GM12864 (cell line): Measurements from ENCODE around the gene BCOR.

Source experiments
- DNase-seq: peaks from one replicate; pipeline ENCODE4 v3.0.0-alpha.2; 2011; ENCODE audit warnings: low read depth
- H3K4me3 ChIP-seq: 2 replicates; pipeline ENCODE4 v1.5.1; 2011; ENCODE audit warnings: mild to moderate bottlenecking, low read depth, low read length, control low read depth
- TF ChIP-seq, protein P1 (sequence below): IDR thresholded peaks from 2 replicates; pipeline ENCODE4 v1.5.1; 2011; ENCODE audit warnings: low read depth, mild to moderate bottlenecking, moderate library complexity, low read length, control low read depth, inconsistent platforms; ENCODE audit errors: missing control alignments

BCOR gene

DNA sequence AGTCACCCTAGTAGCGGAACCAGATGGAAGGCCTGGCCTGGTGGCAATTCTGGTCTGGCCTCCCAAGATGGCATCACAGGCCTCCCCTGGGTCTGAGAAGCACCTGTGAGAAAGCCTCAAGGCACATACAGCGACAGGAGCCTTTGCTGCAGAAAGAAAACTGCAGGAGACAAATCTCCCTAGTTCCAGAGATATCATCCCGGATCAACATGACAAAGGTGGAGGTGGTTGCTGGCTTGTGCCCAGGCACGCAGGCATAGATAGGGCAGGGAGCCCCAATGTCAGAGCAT lies 93.6 kb downstream of the BCOR start:
- DNase-seq = no peak
- no peak overlapping the region for H3K4me3 ChIP-seq
- TF ChIP-seq, protein P1, sequence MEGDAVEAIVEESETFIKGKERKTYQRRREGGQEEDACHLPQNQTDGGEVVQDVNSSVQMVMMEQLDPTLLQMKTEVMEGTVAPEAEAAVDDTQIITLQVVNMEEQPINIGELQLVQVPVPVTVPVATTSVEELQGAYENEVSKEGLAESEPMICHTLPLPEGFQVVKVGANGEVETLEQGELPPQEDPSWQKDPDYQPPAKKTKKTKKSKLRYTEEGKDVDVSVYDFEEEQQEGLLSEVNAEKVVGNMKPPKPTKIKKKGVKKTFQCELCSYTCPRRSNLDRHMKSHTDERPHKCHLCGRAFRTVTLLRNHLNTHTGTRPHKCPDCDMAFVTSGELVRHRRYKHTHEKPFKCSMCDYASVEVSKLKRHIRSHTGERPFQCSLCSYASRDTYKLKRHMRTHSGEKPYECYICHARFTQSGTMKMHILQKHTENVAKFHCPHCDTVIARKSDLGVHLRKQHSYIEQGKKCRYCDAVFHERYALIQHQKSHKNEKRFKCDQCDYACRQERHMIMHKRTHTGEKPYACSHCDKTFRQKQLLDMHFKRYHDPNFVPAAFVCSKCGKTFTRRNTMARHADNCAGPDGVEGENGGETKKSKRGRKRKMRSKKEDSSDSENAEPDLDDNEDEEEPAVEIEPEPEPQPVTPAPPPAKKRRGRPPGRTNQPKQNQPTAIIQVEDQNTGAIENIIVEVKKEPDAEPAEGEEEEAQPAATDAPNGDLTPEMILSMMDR = no peak

DNA sequence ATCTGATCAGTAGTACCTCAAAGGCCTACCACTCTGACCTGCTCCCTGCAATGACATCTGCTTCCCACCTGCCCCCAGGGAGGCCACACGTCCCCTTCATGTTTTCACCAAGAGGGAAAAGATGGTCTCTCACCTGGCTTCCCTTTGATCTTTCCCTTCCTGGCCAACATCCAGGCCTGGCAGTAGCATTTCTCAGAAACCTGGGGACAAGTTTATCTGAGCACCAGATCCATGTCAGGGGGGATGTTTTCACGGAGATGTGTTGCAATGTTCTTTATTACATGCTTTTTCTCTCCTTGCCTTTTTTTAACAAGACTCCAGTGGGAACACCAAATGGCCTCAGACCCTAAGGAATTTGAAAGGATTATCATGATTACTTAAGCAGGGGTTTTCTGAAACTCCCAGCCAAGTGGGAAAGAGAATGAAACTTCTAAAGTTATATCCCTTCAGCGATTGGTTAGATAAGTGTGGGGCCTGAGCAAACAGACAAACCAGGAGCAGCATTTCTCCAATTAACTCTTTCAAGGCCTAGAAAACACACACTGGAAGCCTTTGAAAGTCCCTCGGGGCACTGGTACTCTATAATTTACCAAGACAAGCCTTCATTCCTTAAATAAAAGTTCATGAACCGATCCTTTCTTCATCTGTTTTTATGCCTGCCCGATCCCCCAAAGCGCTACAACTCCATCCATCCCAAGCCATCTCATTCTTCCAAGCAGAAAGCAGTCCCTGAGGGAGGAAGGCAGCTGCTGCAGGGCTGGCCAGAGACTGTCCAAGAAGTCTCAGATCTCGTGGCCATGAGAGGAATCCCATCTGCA lies 94.1 kb downstream of the BCOR start:
- TF ChIP-seq, protein P1 = no peak
- H3K4me3 ChIP-seq = no peak overlapping the region
- no peak for DNase-seq

DNA sequence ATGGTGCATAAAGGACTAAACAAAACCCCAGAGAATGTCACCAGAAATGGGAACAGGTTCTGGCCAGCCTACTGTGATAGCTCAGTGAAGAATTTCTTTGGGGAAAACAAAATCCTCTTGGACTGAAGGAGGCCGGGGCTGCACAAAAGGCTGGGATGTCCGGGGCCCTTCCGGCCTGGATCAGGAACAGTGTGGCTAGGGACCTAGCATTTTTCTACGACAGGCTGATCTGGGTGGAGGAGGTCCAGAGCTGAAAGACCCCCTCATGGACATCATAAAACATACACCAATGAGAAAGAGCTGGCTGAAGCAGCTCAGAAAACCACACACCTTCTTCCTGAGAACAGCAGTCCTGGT lies 94.7 kb downstream of the BCOR start:
- no peak for DNase-seq
- no peak overlapping the region for H3K4me3 ChIP-seq
- TF ChIP-seq, protein P1 = no peak
